ENCODE data around the gene POU4F3. TPM values are rescaled to one million over a fixed set of nuclear protein-coding genes. Genes with fewer than 3 reads are reported as not detected.

POU4F3 gene
- total RNA-seq, 2 experiments from 2014 or later: not detected

DNA sequence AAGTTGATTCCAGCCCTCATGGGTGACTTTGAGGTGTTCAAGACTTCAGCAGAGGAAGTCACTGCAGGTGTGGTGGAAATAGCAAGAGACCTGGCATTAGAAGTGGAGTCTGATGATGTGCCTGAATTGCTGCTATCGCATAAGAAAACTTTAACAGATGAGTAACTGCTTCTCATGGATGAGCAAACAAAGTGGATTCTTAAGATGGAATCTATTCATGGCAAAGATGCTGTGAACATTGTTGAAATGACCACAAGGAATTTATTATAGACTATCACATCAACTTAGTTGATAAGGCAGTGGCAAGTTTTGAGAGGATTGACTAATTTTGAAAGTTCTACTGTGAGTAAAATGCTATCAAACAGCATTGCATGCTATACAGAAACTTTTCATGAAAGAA is 17.1 kb upstream of the POU4F3 start:
- no peak overlapping the region for H3K4me3 Mint-ChIP-seq
- CTCF ChIA-PET: no interaction called here
- no peaks in the 10 kb centered on the region for H3K36me3 Mint-ChIP-seq (ENCODE audit: low read depth)
- intact Hi-C loops (cut with micrococcal nuclease): no loop called here
- H3K27ac Mint-ChIP-seq: no peak overlapping the region
- peaks cover 2% of the 10 kb centered on the region for H3K27me3 Mint-ChIP-seq (ENCODE audit: low read depth)
- no peaks in the 10 kb centered on the region for H3K4me1 Mint-ChIP-seq (ENCODE audit: low read depth)
- H3K9me3 Mint-ChIP-seq: no peaks in the 10 kb centered on the region
- no peak for DNase-seq

- Mint-ChIP-seq H3K36me3 (ENCODE audit: low read depth) (no peaks in the 10 kb centered on the region), H3K4me1 (ENCODE audit: low read depth) (no peaks in the 10 kb centered on the region), H3K9me3 (no peaks in the 10 kb centered on the region), H3K27ac (no peak overlapping the region), H3K27me3 (ENCODE audit: low read depth) (peaks cover 26% of the 10 kb centered on the region), H3K4me3 (no peak overlapping the region)
- DNase-seq: no peak
- CTCF ChIA-PET: no interaction called here
- intact Hi-C loops (cut with micrococcal nuclease): no loop called here
Observed at GRCh38 chr5:146327257-146327870, 11.3 kb upstream of the POU4F3 start.

DNA sequence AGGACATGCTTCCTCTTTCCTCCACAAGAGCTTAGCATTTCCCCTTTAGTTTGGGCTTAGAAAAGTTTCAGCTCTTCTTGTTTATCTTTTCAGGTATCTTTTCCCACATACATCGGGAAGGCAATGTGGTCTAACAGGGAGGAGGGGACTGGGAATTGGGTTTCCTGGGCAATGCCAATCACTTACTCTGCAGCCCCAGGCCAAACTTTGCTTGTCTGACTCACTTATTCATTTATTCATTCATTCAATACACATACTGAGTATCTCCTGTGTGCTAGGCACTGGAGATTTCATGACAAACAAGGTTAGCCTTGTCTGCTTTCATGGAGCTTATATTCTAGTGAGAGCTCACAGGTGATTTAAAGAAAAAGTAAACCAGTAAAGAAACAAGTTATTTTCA is 10.7 kb upstream of the POU4F3 start:
- Mint-ChIP-seq H3K4me1 (ENCODE audit: low read depth) (no peaks in the 10 kb centered on the region), H3K27me3 (ENCODE audit: low read depth) (peaks cover 32% of the 10 kb centered on the region), H3K4me3 (no peak overlapping the region), H3K36me3 (ENCODE audit: low read depth) (no peaks in the 10 kb centered on the region), H3K27ac (no peak overlapping the region), H3K9me3 (no peaks in the 10 kb centered on the region)
- intact Hi-C loops (cut with micrococcal nuclease): no loop called here
- no peak for DNase-seq
- CTCF ChIA-PET: interaction anchor here (1.5 kb wide), 1 partner anchor 10 kb away, joined by 3 read pairs; the partner anchor contains the start of gene POU4F3

DNA sequence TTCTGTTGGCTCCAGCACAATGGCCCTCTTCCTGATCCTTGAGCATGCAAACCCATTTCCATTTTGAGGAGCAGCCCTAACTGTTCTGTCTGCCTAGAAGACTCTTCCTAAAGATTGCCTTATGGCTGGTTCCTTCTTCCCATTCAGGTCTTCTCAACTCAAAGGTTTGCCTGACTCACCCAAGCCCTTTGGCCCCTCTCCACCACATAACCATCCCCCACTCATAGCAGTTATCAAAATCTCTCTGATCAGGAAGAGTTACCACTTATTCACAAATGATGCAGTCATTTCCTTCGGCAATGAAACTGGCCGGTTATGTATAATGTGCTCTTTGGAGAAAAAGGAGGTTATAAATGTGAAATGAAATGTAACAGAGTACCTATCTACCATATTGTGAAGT is 8.9 kb upstream of the POU4F3 start:
- Mint-ChIP-seq H3K27me3 (ENCODE audit: low read depth) (peaks cover 46% of the 10 kb centered on the region), H3K27ac (no peak overlapping the region), H3K4me1 (ENCODE audit: low read depth) (no peaks in the 10 kb centered on the region), H3K4me3 (no peak overlapping the region), H3K36me3 (ENCODE audit: low read depth) (no peaks in the 10 kb centered on the region), H3K9me3 (no peaks in the 10 kb centered on the region)
- intact Hi-C loops (cut with micrococcal nuclease): no loop called here
- CTCF ChIA-PET: no interaction called here
- DNase-seq: no peak

DNA sequence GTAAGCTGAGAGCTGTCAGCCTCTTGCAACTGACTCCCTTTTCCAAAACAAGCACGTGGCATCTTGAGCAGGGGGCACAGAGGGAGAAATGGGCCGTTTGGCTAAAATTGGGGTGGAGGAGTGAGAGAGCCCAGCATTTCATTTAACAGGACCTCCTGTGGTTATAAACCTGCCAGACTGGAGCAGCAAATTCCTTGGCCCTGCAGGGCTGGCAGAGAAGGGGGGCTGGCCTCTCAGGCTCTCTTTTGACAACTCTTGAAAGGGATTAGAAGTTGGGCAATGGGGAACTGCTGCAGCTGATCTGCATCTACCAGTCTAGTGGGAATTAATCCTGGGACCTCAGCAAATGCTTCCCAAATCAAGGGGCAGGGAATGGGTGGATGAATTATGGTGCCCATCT is 7.2 kb upstream of the POU4F3 start:
- no peaks in the 10 kb centered on the region for H3K36me3 Mint-ChIP-seq (ENCODE audit: low read depth)
- intact Hi-C loops (cut with micrococcal nuclease): no loop called here

DNA sequence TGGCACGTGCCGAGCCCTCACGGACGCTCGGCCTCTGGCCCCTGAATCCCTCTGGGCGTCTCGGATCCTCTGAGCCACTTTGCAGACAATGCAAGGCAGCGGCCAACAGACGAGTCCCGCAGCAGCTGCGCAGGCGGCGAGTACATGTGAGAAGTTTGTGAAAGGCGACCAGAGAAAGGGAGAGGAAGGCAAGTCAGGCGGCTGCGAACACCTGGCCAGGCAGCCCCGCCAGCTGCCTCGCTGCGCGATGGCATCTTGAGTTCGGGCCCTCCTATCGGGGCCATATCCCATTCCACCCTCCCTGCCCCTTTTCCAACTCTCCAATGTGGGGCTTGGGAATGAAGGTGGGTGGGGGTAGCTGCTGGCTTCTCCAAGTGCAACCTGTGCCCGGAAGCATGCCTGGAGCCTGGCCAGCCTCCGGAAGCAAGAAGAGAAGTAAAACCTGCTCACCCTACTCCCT is 4.5 kb upstream of the POU4F3 start:
- no peak overlapping the region for H3K4me3 Mint-ChIP-seq
- H3K27me3 Mint-ChIP-seq (ENCODE audit: low read depth): peaks cover 75% of the 10 kb centered on the region
- CTCF ChIA-PET: no interaction called here
- no peak for DNase-seq
- H3K9me3 Mint-ChIP-seq: no peaks in the 10 kb centered on the region
- H3K27ac Mint-ChIP-seq: no peak overlapping the region
- H3K4me1 Mint-ChIP-seq (ENCODE audit: low read depth): peaks cover 2% of the 10 kb centered on the region
- intact Hi-C loops (cut with micrococcal nuclease): no loop called here
- H3K36me3 Mint-ChIP-seq (ENCODE audit: low read depth): no peaks in the 10 kb centered on the region

More for the DNA sequence above, 7.2 kb upstream of the POU4F3 start:
- Mint-ChIP-seq H3K27me3 (ENCODE audit: low read depth) (peaks cover 55% of the 10 kb centered on the region), H3K4me3 (no peak overlapping the region), H3K9me3 (no peaks in the 10 kb centered on the region), H3K27ac (no peak overlapping the region), H3K4me1 (ENCODE audit: low read depth) (no peaks in the 10 kb centered on the region)
- CTCF ChIA-PET: no interaction called here
- no peak for DNase-seq

DNA sequence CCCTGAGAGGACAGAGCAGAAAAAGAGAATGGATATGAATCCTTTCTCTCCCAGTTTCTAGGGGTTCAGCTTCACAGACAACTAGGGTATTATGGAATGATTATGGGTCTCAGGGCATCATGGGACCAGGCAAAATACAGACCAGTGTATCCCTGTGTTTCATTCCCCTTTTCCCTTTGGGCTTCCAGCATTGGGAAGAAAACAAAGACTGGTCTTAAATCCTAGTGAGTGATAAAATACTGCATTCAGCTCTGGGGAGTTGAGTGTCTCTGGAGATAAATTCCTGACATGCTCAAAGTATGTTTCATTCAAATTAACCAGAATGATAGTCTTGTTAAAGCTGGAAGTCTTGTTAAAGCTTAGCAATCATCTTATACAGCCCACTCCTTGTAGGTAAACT is 2.4 kb upstream of the POU4F3 start:
- no peaks in the 10 kb centered on the region for H3K36me3 Mint-ChIP-seq (ENCODE audit: low read depth)
- H3K9me3 Mint-ChIP-seq: no peaks in the 10 kb centered on the region
- H3K27me3 Mint-ChIP-seq (ENCODE audit: low read depth): peaks cover 81% of the 10 kb centered on the region
- CTCF ChIA-PET: no interaction called here
- H3K4me1 Mint-ChIP-seq (ENCODE audit: low read depth): peaks cover 8% of the 10 kb centered on the region
- intact Hi-C loops (cut with micrococcal nuclease): no loop called here
- H3K27ac Mint-ChIP-seq: no peak overlapping the region
- no peak for DNase-seq
- H3K4me3 Mint-ChIP-seq: no peak overlapping the region

GRCh38 chr5:146337264-146337904 is 1.3 kb upstream of the POU4F3 start:
- CTCF ChIA-PET: interaction anchor here (1.3 kb wide), 1 partner anchor 9 kb away, joined by 3 read pairs; no protein-coding TSS in a partner anchor
- no peak overlapping the region for H3K27ac Mint-ChIP-seq
- peaks cover 87% of the 10 kb centered on the region for H3K27me3 Mint-ChIP-seq (ENCODE audit: low read depth)
- H3K9me3 Mint-ChIP-seq: no peaks in the 10 kb centered on the region
- intact Hi-C loops (cut with micrococcal nuclease): no loop called here
- DNase-seq: no peak
- peaks cover 8% of the 10 kb centered on the region for H3K4me1 Mint-ChIP-seq (ENCODE audit: low read depth)
- H3K36me3 Mint-ChIP-seq (ENCODE audit: low read depth): no peaks in the 10 kb centered on the region
- no peak overlapping the region for H3K4me3 Mint-ChIP-seq

- no peak overlapping the region for H3K4me3 Mint-ChIP-seq
- no peak for DNase-seq
- H3K36me3 Mint-ChIP-seq (ENCODE audit: low read depth): no peaks in the 10 kb centered on the region
- H3K27ac Mint-ChIP-seq: no peak overlapping the region
- CTCF ChIA-PET: interaction anchor here (1.3 kb wide), 1 partner anchor 9 kb away, joined by 3 read pairs; no protein-coding TSS in a partner anchor
- no peaks in the 10 kb centered on the region for H3K9me3 Mint-ChIP-seq
- peaks cover 87% of the 10 kb centered on the region for H3K27me3 Mint-ChIP-seq (ENCODE audit: low read depth)
- intact Hi-C loops (cut with micrococcal nuclease): no loop called here
- peaks cover 8% of the 10 kb centered on the region for H3K4me1 Mint-ChIP-seq (ENCODE audit: low read depth)
Observed at GRCh38 chr5:146337928-146338327, 711 bp upstream of the POU4F3 start.

DNA sequence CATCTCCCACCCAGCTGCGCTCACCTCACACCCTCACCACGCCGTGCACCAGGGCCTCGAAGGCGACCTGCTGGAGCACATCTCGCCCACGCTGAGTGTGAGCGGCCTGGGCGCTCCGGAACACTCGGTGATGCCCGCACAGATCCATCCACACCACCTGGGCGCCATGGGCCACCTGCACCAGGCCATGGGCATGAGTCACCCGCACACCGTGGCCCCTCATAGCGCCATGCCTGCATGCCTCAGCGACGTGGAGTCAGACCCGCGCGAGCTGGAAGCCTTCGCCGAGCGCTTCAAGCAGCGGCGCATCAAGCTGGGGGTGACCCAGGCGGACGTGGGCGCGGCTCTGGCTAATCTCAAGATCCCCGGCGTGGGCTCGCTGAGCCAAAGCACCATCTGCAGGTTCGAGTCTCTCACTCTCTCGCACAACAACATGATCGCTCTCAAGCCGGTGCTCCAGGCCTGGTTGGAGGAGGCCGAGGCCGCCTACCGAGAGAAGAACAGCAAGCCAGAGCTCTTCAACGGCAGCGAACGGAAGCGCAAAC is 1.1 kb downstream of the POU4F3 start:
- peaks cover 12% of the 10 kb centered on the region for H3K4me1 Mint-ChIP-seq (ENCODE audit: low read depth)
- intact Hi-C loops (cut with micrococcal nuclease): no loop called here
- no peak overlapping the region for H3K27ac Mint-ChIP-seq
- no peaks in the 10 kb centered on the region for H3K36me3 Mint-ChIP-seq (ENCODE audit: low read depth)
- DNase-seq: no peak
- H3K27me3 Mint-ChIP-seq (ENCODE audit: low read depth): peaks cover 89% of the 10 kb centered on the region
- no peaks in the 10 kb centered on the region for H3K9me3 Mint-ChIP-seq
- CTCF ChIA-PET: no interaction called here
- no peak overlapping the region for H3K4me3 Mint-ChIP-seq

GRCh38 chr5:146340260-146341081 is 1.8 kb downstream of the POU4F3 start:
- CTCF ChIA-PET: no interaction called here
- no peak overlapping the region for H3K4me3 Mint-ChIP-seq
- no peaks in the 10 kb centered on the region for H3K9me3 Mint-ChIP-seq
- H3K36me3 Mint-ChIP-seq (ENCODE audit: low read depth): no peaks in the 10 kb centered on the region
- intact Hi-C loops (cut with micrococcal nuclease): no loop called here
- H3K4me1 Mint-ChIP-seq (ENCODE audit: low read depth): peaks cover 16% of the 10 kb centered on the region
- peaks cover 93% of the 10 kb centered on the region for H3K27me3 Mint-ChIP-seq (ENCODE audit: low read depth)
- peak; percentile 63 for DNase-seq
- H3K27ac Mint-ChIP-seq: no peak overlapping the region

- intact Hi-C loops (cut with micrococcal nuclease): no loop called here
- no peak overlapping the region for H3K4me3 Mint-ChIP-seq
- H3K36me3 Mint-ChIP-seq (ENCODE audit: low read depth): no peaks in the 10 kb centered on the region
- DNase-seq: no peak
- peaks cover 92% of the 10 kb centered on the region for H3K27me3 Mint-ChIP-seq (ENCODE audit: low read depth)
- H3K4me1 Mint-ChIP-seq (ENCODE audit: low read depth): peaks cover 25% of the 10 kb centered on the region
- H3K27ac Mint-ChIP-seq: no peak overlapping the region
- H3K9me3 Mint-ChIP-seq: no peaks in the 10 kb centered on the region
- CTCF ChIA-PET: no interaction called here
Observed at GRCh38 chr5:146341854-146342253, 3.2 kb downstream of the POU4F3 start.
